ENCODE results near the gene RIPOR2.
"Not testable (repeated sequence)": the region's sequence is repeated elsewhere in the genome, so short reads cannot be mapped to it uniquely, and the experiment has no call there.

Gene RIPOR2

DNA sequence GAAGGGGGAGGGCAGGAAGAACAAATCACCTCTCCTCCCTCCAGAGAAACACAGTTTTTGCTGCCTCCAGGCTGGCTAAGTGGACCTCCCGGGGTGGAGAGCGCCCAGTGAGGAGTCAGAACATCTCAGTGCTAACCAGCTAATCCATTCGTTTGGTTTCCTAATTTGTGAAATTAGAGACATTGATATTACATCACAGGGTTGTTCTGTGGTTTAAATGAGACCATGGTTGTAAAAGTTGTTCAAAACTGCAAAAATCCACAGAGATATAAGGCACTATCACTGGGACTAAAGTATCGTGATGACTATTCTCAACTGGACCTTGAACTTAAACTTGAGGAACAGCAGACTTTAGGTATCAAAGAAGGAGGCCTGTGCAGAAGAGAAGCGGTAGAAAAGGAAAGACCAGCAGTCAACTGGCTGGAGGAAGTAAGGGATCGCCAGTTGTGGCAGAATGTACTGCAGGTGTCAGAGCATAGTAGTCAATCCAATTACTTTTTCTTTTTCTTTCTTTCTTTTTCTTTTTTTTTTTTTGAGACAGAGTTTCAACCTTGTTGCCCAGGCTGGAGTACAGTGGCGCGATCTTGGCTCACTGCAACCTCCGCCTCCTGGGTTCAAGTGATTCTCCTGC, 33.9 kb downstream of the RIPOR2 start:
- DNase-seq: no peak

DNA sequence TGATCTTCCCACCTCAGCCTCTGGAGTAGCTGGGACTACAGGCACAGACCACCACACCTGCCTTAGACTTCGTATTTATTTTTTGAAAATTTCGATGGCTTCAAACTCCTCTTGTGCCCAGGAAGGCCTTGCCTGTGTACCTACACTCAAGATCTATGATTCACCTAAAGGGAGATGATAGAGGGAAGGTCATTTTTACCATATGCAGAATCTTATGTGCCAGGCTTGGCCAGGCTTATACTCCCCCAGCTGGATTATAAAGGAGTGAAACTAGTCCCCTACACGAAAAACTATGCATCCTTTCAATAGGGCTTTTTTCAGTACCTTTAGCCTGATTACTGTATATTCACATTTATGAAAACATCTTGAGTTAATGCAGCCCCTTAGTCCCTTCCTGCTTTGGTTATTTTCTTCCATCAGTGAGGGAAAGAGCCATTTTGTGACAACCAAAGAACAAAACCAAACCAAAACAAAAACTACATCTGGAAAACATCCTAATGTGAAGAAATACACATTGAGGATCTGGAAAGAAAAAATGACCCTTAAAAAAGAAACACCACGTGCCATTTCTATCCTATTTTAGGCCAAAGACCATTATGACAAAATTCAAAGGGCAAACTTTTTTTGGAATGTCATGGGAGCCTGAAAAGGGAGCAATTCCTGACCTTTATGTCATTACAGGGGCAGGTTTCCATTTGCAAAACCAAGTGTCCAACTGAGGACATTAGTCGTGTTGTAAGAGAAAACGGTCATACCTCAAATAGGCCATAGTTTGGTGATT, 34.7 kb downstream of the RIPOR2 start:
- DNase-seq: no peak

DNA sequence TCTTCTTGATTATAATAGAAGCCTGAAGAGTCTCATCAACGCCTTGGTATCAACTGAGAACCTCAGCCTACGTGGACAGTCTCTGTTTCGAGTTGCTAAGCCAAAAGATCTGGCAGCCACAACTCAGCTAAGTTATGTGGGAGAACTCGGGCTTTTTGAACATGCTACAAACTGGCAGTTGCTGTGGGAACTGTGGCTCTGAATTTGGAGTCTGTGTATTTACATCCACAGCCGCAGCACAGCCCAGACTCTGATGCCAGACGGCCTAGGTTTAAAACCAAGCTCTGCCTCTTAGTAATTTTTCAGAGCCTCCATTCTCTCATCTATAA, 35.8 kb downstream of the RIPOR2 start:
- no peak for DNase-seq

GRCh38 chr6:24899136-24899996, 36.4 kb downstream of the RIPOR2 start:
- DNase-seq: no peak

DNA sequence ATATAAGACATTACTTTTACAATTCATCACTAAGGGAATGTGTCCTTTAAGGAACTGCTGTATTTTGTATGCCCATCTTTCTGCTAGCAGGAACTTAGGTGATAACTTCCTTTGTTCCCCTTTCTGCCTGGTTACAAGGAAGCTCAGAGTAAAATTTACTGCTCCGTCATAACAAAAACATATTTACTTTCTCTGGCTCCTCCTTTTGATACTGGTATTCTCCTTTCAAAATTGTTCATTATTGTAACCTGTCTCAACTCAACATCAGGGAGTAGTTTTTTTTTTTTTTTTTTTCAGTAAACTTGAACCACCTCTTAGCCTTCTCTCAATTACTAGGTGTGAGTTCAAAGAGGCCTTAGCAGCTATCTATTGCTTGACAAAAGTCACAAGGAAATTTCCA, 37.1 kb downstream of the RIPOR2 start:
- DNase-seq: no peak

DNA sequence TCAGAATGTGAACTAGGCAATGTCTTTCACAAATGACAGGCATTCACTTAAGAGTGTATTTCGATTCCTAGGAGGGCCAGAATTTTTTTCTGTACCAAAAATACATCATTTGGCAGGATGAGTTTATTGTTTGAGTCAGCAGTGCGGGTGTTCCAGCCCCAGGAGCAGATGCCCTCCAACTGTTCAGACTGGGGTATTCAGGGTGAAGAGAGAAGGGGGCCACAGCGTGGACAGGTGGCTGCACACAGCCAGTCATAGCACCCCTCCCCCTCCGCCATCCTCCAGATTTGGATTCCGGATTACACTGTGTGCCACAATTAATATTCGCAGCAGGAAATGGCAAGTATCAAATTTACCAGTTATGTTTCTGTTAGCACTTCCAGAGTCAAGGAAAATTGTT, 38.6 kb downstream of the RIPOR2 start:
- no peak for DNase-seq

DNA sequence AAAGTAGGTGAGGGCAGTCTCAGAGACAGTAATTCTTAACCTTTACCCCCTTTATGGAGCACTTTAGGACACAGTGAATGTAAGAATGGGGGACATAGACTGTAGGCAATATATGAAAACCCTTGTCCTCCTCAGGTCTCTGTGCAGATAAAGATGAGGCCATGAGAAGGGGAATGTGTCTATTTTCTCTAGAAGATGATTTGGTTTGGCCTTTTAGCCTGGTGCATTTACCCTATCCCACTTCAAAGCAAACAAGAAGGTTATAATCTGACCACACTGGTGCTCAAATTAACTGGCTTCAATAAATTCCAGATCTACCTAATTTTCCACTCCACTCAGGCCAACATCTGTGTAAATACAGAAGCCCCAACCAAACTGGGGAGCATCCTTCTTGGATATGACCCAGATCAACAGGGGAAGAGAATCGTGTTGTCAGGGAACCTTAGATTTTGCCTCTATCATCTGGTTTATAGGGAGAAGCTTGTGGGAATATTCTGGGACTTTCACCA, 42.4 kb downstream of the RIPOR2 start:
- DNase-seq: no peak

DNA sequence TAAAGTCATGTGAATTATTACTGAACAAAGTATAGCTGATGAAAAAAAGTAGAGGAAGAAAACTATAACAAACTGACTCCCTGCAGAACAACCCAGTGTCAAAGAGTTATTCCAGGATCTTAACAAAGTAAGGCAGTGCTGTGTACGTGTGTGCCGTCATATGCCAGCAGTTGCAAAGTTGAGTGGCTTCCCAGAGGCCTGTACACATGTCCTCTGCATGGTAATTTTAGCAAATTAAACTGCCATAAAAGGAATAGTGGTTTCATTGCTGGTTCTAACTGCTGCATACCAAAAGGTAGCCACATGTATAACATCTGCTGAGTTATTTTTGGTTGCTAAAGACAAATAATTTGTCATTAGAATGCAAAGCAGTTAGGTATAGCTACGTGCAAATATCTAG, 44.8 kb downstream of the RIPOR2 start:
- DNase-seq: no peak

- no peak for DNase-seq
Measured at GRCh38 chr6:24890471-24890870, 45.3 kb downstream of the RIPOR2 start.

GRCh38 chr6:24888715-24889370, 46.9 kb downstream of the RIPOR2 start:
- no peak for DNase-seq

GRCh38 chr6:24887545-24888140, 48.1 kb downstream of the RIPOR2 start:
- no peak for DNase-seq

DNA sequence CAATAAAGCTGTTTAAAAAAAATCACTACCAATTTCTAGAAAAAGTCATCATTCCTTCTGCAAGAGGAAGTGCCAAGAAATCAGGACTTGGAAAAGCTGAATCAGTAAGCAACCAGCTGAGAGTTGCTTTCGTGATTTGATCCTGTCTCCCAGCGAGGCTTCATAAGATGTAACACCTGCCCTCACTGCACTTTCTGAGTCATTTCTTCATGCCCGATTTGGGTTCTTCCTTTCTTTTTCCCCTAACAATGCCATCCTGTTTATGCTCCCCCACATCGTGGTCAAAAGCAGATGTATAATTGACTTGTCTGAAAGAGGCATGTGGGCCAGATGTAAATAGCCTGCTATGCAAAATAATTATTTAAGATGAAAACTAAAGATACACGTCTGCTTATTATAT, 52.1 kb downstream of the RIPOR2 start:
- no peak for DNase-seq

GRCh38 chr6:24882835-24883555, 52.8 kb downstream of the RIPOR2 start:
- DNase-seq: no peak

DNA sequence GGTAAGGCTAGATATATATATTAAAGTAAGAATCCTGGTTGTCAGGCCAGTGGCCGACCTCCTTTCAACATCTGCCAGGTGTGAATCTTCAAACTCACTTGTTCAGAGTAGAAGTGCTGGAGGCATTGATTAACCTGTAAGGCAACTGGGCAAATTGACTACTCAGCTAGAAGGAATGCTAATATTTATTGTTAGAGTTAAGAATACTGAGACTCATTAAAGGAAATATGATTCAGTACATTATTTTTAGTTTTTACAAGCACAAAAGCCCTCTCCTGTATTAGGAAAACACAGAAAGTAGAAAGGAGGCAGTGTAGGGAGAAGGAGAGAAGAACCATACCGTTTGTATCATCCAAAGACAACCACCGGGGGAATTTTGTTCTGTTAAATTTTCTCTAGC, 53.5 kb downstream of the RIPOR2 start:
- no peak for DNase-seq

GRCh38 chr6:24881376-24881775, 54.4 kb downstream of the RIPOR2 start:
- DNase-seq: no peak

GRCh38 chr6:24880451-24880850, 55.3 kb downstream of the RIPOR2 start:
- DNase-seq: no peak

- DNase-seq: no peak
Measured at GRCh38 chr6:24879351-24879750, 56.4 kb downstream of the RIPOR2 start.

DNA sequence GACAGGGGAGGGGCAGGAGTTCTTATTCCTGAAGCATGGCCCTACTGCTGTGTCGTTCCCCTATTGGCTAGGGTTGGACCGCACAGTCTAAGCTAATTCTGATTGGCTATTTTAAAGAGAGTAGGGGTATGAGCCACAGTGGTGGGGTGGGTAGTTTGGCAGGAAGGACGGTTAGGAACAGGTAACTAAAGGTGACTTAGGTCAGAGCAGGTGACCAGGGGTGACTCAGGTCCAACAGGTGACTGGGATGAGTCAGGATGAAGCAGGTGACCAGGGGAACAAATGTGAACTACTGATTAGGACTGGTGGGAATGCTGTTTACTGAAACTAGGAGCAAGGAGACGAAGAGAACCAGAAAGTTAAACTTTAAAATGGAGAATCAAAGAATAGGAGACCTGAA, 58.0 kb downstream of the RIPOR2 start:
- DNase-seq: not testable (repeated sequence)

DNA sequence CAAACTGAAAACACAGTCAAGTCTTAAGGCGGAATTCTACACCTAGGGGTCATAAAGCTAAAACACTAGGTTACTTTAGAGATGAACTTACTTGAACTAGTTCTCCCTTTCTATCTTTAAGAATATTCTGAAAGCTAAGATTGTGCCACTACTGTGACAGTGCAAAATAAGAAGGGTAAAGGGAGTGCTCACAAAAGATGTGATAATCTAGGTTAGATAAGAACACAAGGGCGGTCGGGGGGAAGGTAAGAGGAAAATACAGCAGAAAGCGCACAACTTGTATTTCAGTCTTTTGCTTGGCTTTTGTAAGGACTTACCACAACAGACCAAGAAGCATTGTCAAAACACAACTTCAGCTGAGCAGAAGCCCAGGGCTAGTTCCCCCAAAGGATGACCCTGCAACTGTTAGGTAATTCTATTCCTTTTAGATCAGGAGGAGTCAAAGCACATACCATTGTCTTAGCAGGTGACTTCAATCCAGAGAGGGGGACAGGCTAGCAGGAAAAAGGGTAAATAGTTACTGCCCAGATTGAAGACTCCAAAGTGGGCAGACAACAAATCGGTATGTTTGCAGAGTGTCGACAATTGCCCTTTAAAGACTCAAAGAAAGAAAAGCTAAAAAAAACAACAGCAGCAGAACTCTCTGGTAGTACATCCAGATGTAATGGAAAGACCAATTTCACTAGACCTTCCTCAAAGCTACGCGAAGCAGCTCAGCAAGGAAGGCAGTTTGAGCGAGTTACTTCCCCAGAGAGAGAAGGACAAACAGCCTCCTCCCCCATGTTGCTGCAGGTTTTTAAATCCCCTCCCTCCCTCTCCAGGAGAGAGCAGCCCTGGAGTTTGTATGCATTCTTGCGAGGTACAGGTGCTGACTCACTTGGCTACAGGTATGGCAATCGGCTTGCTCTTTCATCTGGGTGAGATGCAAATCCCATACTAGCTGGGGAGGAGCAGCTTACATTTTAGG, 59.0 kb downstream of the RIPOR2 start:
- no peak for DNase-seq

DNA sequence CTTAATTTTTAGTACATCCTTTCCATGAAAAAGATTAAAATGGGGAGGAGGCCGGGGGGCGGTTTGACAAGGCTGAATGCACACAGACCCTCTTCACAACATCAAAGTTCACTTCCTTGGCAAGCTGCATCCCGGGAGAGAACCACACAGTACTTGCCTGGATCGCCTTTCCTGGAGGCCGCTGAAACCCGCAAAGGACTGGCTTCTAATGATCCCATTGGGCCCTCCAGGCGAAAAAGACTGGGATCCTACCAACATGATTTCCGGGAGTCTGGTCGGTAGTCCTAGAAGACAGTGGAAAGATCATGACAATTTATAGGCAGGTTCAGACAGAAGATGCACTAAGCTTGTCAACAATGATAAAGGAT, 60.2 kb downstream of the RIPOR2 start:
- no peak for DNase-seq
